Measurements from ENCODE around the gene MAPK8IP2.

- no peak for TF ChIP-seq ZNF546 (CRISPR knock-in tag; conservative IDR thresholded peaks at IDR 0.05)
- TF ChIP-seq DNMT1 (CRISPR knock-in tag; IDR thresholded peaks at IDR 0.05) = no peak
- TF ChIP-seq YY1 (IDR thresholded peaks at IDR 0.05; ENCODE audit: insufficient read depth, insufficient replicate concordance, low read depth, low read length) = no peak
- no peak for TF ChIP-seq NFE2L2 (IDR thresholded peaks at IDR 0.05; ENCODE audit: low read length)
- TF ChIP-seq BRCA1 (CRISPR knock-in tag; IDR thresholded peaks at IDR 0.05) = no peak
- no peak for TF ChIP-seq CREB1 (IDR thresholded peaks at IDR 0.05)
- TF ChIP-seq CREB1 (CRISPR knock-in tag; IDR thresholded peaks at IDR 0.05) = no peak
- no peak for TF ChIP-seq SALL2 (CRISPR knock-in tag; IDR thresholded peaks at IDR 0.05)
- TF ChIP-seq ZNF781 (CRISPR knock-in tag; IDR thresholded peaks at IDR 0.05; ENCODE audit: borderline replicate concordance, not compliant biosample characterization) = no peak
- TF ChIP-seq NFIB (CRISPR knock-in tag; IDR thresholded peaks at IDR 0.05; ENCODE audit: borderline replicate concordance) = no peak
Observed at GRCh38 chr22:50633086-50633485, 32.5 kb downstream of the MAPK8IP2 start.
